Upper lobe of left lung (tissue), 6 donors: ENCODE measurements around the gene MDM2. TPM values are rescaled to one million over a fixed set of nuclear protein-coding genes. Genes with fewer than 3 reads are reported as not detected.

Experiments used
- ATAC-seq, 2 donors: fragments of 200-7000 bp; cut with Tn5 transposase; one replicate each; pipeline ENCODE4 v1.9.1; 2022; ENCODE audit warnings: mild to moderate bottlenecking in 2 of 2, moderate library complexity in 2 of 2; ENCODE audit not compliant: low FRiP score in 2 of 2
- DNase-seq, 2 donors: peaks; one replicate each; pipeline ENCODE4 v3.0.0-alpha.2; 2019 to 2020
- H3K27ac ChIP-seq, 4 donors: fragments of 200-600 bp; sonication (generic); one replicate each; pipeline ENCODE4 v1.5.1; 2016 to 2019
- H3K27me3 ChIP-seq, 4 donors: fragments of 200-600 bp; sonication (generic); one replicate each; pipeline ENCODE4 v1.5.1; 2017 to 2019
- H3K36me3 ChIP-seq, 4 donors: fragments of 200-600 bp; sonication (generic); one replicate each; pipeline ENCODE4 v1.5.1; 2016 to 2019
- H3K4me1 ChIP-seq, 4 donors: fragments of 200-600 bp; sonication (generic); one replicate each; pipeline ENCODE4 v1.5.1; 2018 to 2019
- H3K4me3 ChIP-seq, 4 donors: fragments of 200-600 bp; sonication (generic); one replicate each; pipeline ENCODE4 v1.5.1; 2017 to 2019; ENCODE audit warnings: mild to moderate bottlenecking in 2 of 4, moderate library complexity in 1 of 4
- H3K9me3 ChIP-seq, 4 donors: fragments of 200-600 bp; sonication (generic); one replicate each; pipeline ENCODE4 v1.5.1; 2018 to 2019
- CTCF ChIP-seq, 6 experiments: fragments of 450-650 bp in 4 of 6; fragments of 200-600 bp in 2 of 6; sonication (generic) in 2 of 6; IDR thresholded peaks; one replicate each; pipeline ENCODE4 v1.5.1; 2016 to 2019; ENCODE audit warnings: antibody characterized with exemption in 6 of 6
- EP300 ChIP-seq, 4 donors: sonication (generic); formaldehyde crosslinking; IDR thresholded peaks; one replicate each; pipeline ENCODE4 v1.5.1; 2017; ENCODE audit warnings: antibody characterized with exemption in 4 of 4, control low read depth in 2 of 4
- POLR2A ChIP-seq, 4 donors: fragments of 450-650 bp; IDR thresholded peaks; one replicate each; pipeline ENCODE4 v1.5.1; 2016 to 2017; ENCODE audit warnings: antibody characterized with exemption in 4 of 4, mild to moderate bottlenecking in 2 of 4
- POLR2AphosphoS5 ChIP-seq, 2 donors: sonication (generic); formaldehyde crosslinking; IDR thresholded peaks; one replicate each; pipeline ENCODE4 v1.5.1; 2017; ENCODE audit warnings: antibody characterized with exemption in 2 of 2
- WGBS, 2 donors: methylation state at CpG; one replicate each; pipeline ENCODE4 v1.1.5; 2017 to 2018; 5-methylcytosine and 5-hydroxymethylcytosine counted together
- total RNA-seq, 6 donors: library from RNA; depleted of rRNA in 4 of 6; stranded (reverse); fragments of >200 nt in 4 of 6; gene quantifications; one replicate each; pipeline versions ENCODE4 v1.1.0 to v1.2.1, GENCODE V29; 2016 to 2021
- donor health status: DM: no; HTN: no; CAD: no; lungs with moderate emphysema.
- donor health status: DM: no; HTN: yes; CAD: no; lungs with severe emphysema.

Gene MDM2
- total RNA-seq, 6 donors from 2014 or later: 64.6 to 162 (median 108) TPM

- WGBS, 2 donors: 95 to 100% methylated on average over 3 of the region's 3 CpGs
- Histone ChIP-seq H3K27ac (no peak overlapping the region), H3K9me3 (no peaks in the 10 kb centered on the region), H3K4me3 (no peak overlapping the region), H3K27me3 (no peaks in the 10 kb centered on the region), H3K4me1 (no peaks in the 10 kb centered on the region), H3K36me3 (peaks cover 0 to 46% (median 12%) of the 10 kb centered on the region in 4 donors)
- ATAC-seq: no peak
- DNase-seq: no peak
- TF ChIP-seq EP300 (IDR thresholded peaks at IDR 0.05): no peak
- no peak for TF ChIP-seq POLR2AphosphoS5 (IDR thresholded peaks at IDR 0.05)
- TF ChIP-seq CTCF (IDR thresholded peaks at IDR 0.05): no peak
- no peak for TF ChIP-seq POLR2A (IDR thresholded peaks at IDR 0.05)
Measured at GRCh38 chr12:68762691-68763090, 45.3 kb upstream of the MDM2 start.

- Histone ChIP-seq H3K27me3 (no peaks in the 10 kb centered on the region), H3K36me3 (peaks cover 0 to 38% (median 12%) of the 10 kb centered on the region in 4 donors), H3K4me3 (no peak overlapping the region), H3K27ac (no peak overlapping the region), H3K9me3 (no peaks in the 10 kb centered on the region), H3K4me1 (no peaks in the 10 kb centered on the region)
- ATAC-seq (no peak), DNase-seq (no peak)
- TF ChIP-seq POLR2A (IDR thresholded peaks at IDR 0.05): no peak
- no peak for TF ChIP-seq CTCF (IDR thresholded peaks at IDR 0.05)
- no peak for TF ChIP-seq POLR2AphosphoS5 (IDR thresholded peaks at IDR 0.05)
- TF ChIP-seq EP300 (IDR thresholded peaks at IDR 0.05): no peak
- 96 to 100% methylated on average over 1 of the region's 1 CpG for WGBS, 2 donors
Measured at GRCh38 chr12:68765696-68766095, 42.3 kb upstream of the MDM2 start.

- H3K4me1 ChIP-seq: no peaks in the 10 kb centered on the region
- TF ChIP-seq POLR2A (IDR thresholded peaks at IDR 0.05) (no peak), CTCF (IDR thresholded peaks at IDR 0.05) (no peak), POLR2AphosphoS5 (IDR thresholded peaks at IDR 0.05) (no peak), EP300 (IDR thresholded peaks at IDR 0.05) (no peak)
- no peak overlapping the region for H3K27ac ChIP-seq
- H3K36me3 ChIP-seq: peaks cover 0 to 38% (median 11%) of the 10 kb centered on the region in 4 donors
- WGBS, 2 donors: 95 to 100% methylated on average over 2 of the region's 2 CpGs
- H3K9me3 ChIP-seq: no peaks in the 10 kb centered on the region
- H3K27me3 ChIP-seq: no peaks in the 10 kb centered on the region
- no peak overlapping the region for H3K4me3 ChIP-seq
- ATAC-seq (no peak), DNase-seq (no peak)
Measured at GRCh38 chr12:68766646-68767045, 41.3 kb upstream of the MDM2 start.

GRCh38 chr12:68767191-68767590 is 40.8 kb upstream of the MDM2 start:
- Histone ChIP-seq H3K9me3 (no peaks in the 10 kb centered on the region), H3K27ac (no peak overlapping the region), H3K4me1 (no peaks in the 10 kb centered on the region), H3K4me3 (no peak overlapping the region), H3K36me3 (peaks cover 0 to 38% (median 9%) of the 10 kb centered on the region in 4 donors), H3K27me3 (no peaks in the 10 kb centered on the region)
- 94 to 97% methylated on average over 7 of the region's 7 CpGs for WGBS, 2 donors
- ATAC-seq: no peak
- TF ChIP-seq EP300 (IDR thresholded peaks at IDR 0.05): no peak
- TF ChIP-seq POLR2A (IDR thresholded peaks at IDR 0.05): no peak
- TF ChIP-seq CTCF (IDR thresholded peaks at IDR 0.05): no peak
- TF ChIP-seq POLR2AphosphoS5 (IDR thresholded peaks at IDR 0.05): no peak
- DNase-seq: no peak

GRCh38 chr12:68768431-68768939 is 39.5 kb upstream of the MDM2 start:
- DNase-seq (no peak), ATAC-seq (no peak)
- Histone ChIP-seq H3K36me3 (peaks cover 0 to 30% (median 9%) of the 10 kb centered on the region in 4 donors), H3K9me3 (no peaks in the 10 kb centered on the region), H3K27me3 (no peaks in the 10 kb centered on the region), H3K4me3 (no peak overlapping the region), H3K4me1 (peaks cover 0 to 3% (median 1%) of the 10 kb centered on the region in 4 donors), H3K27ac (no peak overlapping the region)
- no peak for TF ChIP-seq POLR2AphosphoS5 (IDR thresholded peaks at IDR 0.05)
- TF ChIP-seq CTCF (IDR thresholded peaks at IDR 0.05): no peak
- no peak for TF ChIP-seq POLR2A (IDR thresholded peaks at IDR 0.05)
- no peak for TF ChIP-seq EP300 (IDR thresholded peaks at IDR 0.05)
- 93 to 97% methylated on average over 4 of the region's 4 CpGs for WGBS, 2 donors
